ENCODE data around the gene UBAP2. TPM values are rescaled to one million over a fixed set of nuclear protein-coding genes. Genes with fewer than 3 reads are reported as not detected.

Gene UBAP2
- polyA plus RNA-seq, 1 donor: 26.1 TPM

GRCh38 chr9:33877727-33878489 lies 170.8 kb downstream of the UBAP2 start:
- no peaks in the 10 kb centered on the region for H3K36me3 ChIP-seq (ENCODE audit: control insufficient read depth, insufficient read depth, low read length)
- H3K4me3 ChIP-seq (ENCODE audit: low read length): no peak overlapping the region
- no peaks in the 10 kb centered on the region for H3K27me3 ChIP-seq (ENCODE audit: control insufficient read depth, insufficient read depth, low read length)
- no peak overlapping the region for H3K27ac ChIP-seq (ENCODE audit: low read length)
- DNase-seq: no peak
- H3K4me1 ChIP-seq (ENCODE audit: control insufficient read depth, insufficient read depth, low read length): no peaks in the 10 kb centered on the region
- 60% methylated on average over 1 of the region's 10 CpGs for WGBS (ENCODE audit: insufficient coverage, low lambda C conversion rate)
- no peaks in the 10 kb centered on the region for H3K9me3 ChIP-seq (ENCODE audit: control insufficient read depth, low read depth, low read length)

Other genes starting within 250 kb of the UBAP2 start
- gene UBE2R2, start 231.7 kb downstream of the UBAP2 start, polyA plus RNA-seq: 48.9 TPM
- 45.1 TPM for gene DCAF12, start 77.8 kb upstream of the UBAP2 start, polyA plus RNA-seq
- gene UBAP1, start 130.2 kb upstream of the UBAP2 start, polyA plus RNA-seq: 43.4 TPM

All from large intestine (tissue), 3 donors.